ENCODE data around the gene SORT1.
"Not testable (repeated sequence)": the region's sequence is repeated elsewhere in the genome, so short reads cannot be mapped to it uniquely, and the experiment has no call there.

The SORT1 gene

DNA sequence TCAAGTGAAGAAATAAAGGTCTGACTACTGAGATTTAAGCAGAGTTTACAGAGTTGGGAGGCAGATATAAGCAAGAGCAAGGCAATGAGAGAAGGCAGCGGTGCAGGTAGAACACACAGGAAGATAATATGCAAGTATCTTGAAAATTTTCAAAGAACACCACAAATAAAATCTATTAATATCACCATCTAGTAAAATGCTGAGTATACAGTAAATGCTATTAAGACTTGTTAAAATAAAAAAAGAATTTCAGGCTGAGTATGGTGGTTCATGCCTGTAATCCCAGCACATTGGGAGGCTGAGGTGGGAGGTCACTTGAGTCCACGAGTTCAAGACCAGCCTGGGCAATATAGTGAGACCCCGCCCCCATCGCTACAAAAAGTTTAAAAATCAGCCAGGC lies 20.0 kb downstream of the SORT1 start:
- Histone ChIP-seq H3K36me3 (no peaks in the 10 kb centered on the region), H3K4me1 (no peaks in the 10 kb centered on the region; the same call in 1 of the 2 replicates), H3K4me3 (ENCODE audit: low read depth, low read length) (no peak overlapping the region), H3K27me3 (no peaks in the 10 kb centered on the region), H3K9me3 (no peaks in the 10 kb centered on the region)
- TF ChIP-seq, protein P1, sequence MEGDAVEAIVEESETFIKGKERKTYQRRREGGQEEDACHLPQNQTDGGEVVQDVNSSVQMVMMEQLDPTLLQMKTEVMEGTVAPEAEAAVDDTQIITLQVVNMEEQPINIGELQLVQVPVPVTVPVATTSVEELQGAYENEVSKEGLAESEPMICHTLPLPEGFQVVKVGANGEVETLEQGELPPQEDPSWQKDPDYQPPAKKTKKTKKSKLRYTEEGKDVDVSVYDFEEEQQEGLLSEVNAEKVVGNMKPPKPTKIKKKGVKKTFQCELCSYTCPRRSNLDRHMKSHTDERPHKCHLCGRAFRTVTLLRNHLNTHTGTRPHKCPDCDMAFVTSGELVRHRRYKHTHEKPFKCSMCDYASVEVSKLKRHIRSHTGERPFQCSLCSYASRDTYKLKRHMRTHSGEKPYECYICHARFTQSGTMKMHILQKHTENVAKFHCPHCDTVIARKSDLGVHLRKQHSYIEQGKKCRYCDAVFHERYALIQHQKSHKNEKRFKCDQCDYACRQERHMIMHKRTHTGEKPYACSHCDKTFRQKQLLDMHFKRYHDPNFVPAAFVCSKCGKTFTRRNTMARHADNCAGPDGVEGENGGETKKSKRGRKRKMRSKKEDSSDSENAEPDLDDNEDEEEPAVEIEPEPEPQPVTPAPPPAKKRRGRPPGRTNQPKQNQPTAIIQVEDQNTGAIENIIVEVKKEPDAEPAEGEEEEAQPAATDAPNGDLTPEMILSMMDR (IDR thresholded peaks at IDR 0.05; ENCODE audit: low read depth, low read length): no peak
- DNase-seq: no peak

DNA sequence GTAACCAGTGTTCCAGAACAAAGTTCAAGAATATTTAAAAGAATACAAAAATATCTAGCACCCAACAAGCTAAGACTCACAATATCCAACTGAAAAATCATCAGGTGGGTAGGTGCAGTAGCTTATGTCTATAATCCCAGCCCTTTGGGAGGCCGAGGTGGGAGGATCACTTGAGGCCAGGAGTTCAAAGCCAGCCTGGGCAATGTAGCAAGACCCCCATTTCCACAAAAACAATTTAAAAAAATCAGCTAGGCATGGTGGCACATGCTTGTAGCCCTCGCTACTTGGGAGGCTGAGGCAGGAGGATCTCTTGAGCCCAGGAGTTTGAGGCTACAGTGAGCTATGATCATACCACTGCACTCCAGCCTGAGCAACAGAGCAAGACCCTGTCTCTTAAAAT lies 24.0 kb downstream of the SORT1 start:
- not testable (repeated sequence) for DNase-seq; H3K36me3 ChIP-seq; H3K4me3 ChIP-seq (ENCODE audit: low read depth, low read length); H3K4me1 ChIP-seq; H3K27me3 ChIP-seq; H3K9me3 ChIP-seq

DNA sequence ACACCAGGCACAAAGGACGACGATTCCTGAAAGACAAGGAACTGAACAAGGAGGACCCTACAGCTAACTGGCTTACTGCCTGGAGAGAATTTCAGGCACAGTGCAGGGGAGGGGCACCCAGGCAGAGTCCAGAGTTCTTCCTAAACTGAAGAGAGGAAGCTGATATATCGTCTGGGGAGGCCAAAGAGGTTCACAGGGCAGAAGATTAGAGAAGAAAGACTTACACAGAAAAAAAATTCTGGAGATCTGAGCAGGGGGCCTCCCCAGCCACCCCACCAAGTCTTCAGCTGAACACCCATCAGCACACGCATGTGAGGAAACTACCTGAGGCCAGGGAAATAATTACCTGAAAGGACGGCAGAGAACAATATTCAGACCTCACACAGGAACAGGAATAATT lies 24.6 kb downstream of the SORT1 start:
- H3K36me3 ChIP-seq: no peaks in the 10 kb centered on the region
- TF ChIP-seq, protein P1 (IDR thresholded peaks at IDR 0.05; ENCODE audit: low read depth, low read length): no peak
- H3K27me3 ChIP-seq: no peaks in the 10 kb centered on the region
- H3K9me3 ChIP-seq: no peaks in the 10 kb centered on the region
- DNase-seq: no peak
- no peaks in the 10 kb centered on the region; the same call in 1 of the 2 replicates for H3K4me1 ChIP-seq
- no peak overlapping the region for H3K4me3 ChIP-seq (ENCODE audit: low read depth, low read length)

DNA sequence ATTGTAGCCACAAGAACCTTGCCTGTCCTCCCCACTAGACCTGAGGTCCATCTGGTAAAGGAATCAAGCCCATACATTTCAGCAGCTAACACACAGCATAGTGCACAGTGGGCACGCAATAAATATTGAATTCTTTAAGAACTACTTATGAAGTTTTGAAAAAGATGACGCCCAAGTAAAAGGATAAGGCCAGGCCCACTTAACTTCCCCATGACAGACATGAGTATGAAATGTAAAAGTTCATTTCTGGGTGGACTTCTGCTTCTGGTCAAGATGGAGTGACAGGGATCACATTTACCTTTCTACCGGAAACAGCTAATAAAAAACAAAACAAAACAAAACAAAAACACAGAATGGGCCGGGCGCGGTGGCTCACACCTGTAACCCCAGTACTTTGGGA lies 25.4 kb downstream of the SORT1 start:
- TF ChIP-seq, protein P1 (IDR thresholded peaks at IDR 0.05; ENCODE audit: low read depth, low read length): no peak
- no peaks in the 10 kb centered on the region for H3K9me3 ChIP-seq
- no peaks in the 10 kb centered on the region for H3K36me3 ChIP-seq
- no peaks in the 10 kb centered on the region for H3K27me3 ChIP-seq
- no peak for DNase-seq
- no peaks in the 10 kb centered on the region; the same call in 1 of the 2 replicates for H3K4me1 ChIP-seq
- no peak overlapping the region for H3K4me3 ChIP-seq (ENCODE audit: low read depth, low read length)

DNA sequence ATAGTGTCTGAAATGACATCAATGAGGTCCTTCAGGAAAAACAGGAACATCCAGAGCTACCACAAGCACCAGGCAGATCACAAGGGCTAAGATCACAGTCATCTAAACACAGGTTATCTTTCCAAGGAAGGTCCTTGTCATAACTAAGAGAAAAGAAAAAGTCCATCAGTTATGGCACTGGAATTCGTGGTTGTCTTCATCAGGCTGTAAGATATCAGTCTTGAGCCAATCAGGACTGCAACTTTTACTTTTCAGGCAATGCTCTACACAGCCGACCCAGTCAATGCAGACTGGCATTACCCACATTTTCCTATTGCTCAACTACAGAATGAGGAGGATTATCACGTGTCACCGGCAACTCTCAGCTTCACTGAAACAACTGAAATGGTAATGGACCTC lies 26.4 kb downstream of the SORT1 start:
- no peak overlapping the region for H3K4me3 ChIP-seq (ENCODE audit: low read depth, low read length)
- H3K36me3 ChIP-seq: no peaks in the 10 kb centered on the region
- TF ChIP-seq, protein P1 (IDR thresholded peaks at IDR 0.05; ENCODE audit: low read depth, low read length): no peak
- no peaks in the 10 kb centered on the region for H3K27me3 ChIP-seq
- H3K9me3 ChIP-seq: no peaks in the 10 kb centered on the region
- H3K4me1 ChIP-seq: no peaks in the 10 kb centered on the region; the same call in 1 of the 2 replicates
- DNase-seq: no peak

DNA sequence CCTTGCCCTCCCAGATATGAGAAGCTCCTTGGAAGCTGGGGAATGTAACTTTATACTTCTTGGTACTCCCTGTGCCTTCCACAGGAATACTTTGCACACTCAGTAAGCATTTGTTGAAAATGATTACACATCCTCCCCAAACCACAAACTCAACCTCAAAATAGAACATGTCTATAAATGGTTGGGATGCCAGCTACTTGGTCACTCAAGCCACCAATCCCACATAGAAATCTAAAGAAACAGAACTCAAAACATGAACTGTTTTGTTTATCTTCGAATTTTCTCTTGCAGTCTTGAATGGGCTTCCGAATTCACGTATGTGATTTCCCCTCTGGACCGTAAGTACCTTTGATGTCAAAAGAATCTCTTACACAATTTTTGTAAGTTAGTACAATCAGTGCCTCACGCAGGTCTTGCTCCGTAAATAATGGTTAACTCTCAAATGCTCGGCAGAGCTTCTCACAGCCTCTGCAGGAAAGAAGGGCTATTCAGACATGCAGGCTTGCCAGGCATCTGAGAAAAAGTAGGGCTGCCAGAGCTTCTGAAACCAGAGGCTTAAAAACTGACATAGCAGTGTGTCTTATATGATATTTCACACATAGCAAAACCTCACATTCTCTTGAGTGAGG lies 26.9 kb downstream of the SORT1 start:
- DNase-seq: no peak
- Histone ChIP-seq H3K4me1 (no peaks in the 10 kb centered on the region; the same call in 1 of the 2 replicates), H3K4me3 (ENCODE audit: low read depth, low read length) (no peak overlapping the region)

More for the DNA sequence above, 26.9 kb downstream of the SORT1 start:
- no peaks in the 10 kb centered on the region for H3K36me3 ChIP-seq
- TF ChIP-seq, protein P1 (IDR thresholded peaks at IDR 0.05; ENCODE audit: low read depth, low read length): no peak
- H3K27me3 ChIP-seq: no peaks in the 10 kb centered on the region
- no peaks in the 10 kb centered on the region for H3K9me3 ChIP-seq
